Panc1 (cell line): ENCODE measurements around the gene ACADL. TPM values are rescaled to one million over a fixed set of nuclear protein-coding genes. Genes with fewer than 3 reads are reported as not detected.

Source experiments
- ATAC-seq: fragments of 200-7000 bp; cut with Tn5 transposase; 2 replicates; pipeline ENCODE4 v1.9.1; 2020; ENCODE audit warnings: mild to moderate bottlenecking, moderate library complexity
- BruUV-seq: library from RNA; stranded (reverse); fragments of 400-500 nt; replicated peaks from 2 replicates; lab custom pipeline; 2021; lab: Mats Ljungman, UMichigan
- CTCF ChIA-PET: fragments of 300-600 bp; sonication (Branson Sonifier 250); formaldehyde crosslinking; loops from one replicate; lab custom pipeline; 2022; ENCODE audit warnings: antibody characterized with exemption; lab: Charles Lee
- POLR2A ChIA-PET: fragments of 300-600 bp; sonication (Branson Sonifier 250); formaldehyde crosslinking; loops from one replicate; lab custom pipeline; 2022; ENCODE audit warnings: antibody characterized with exemption; lab: Charles Lee
- DNase-seq: peaks from one replicate; pipeline ENCODE4 v3.0.0-alpha.2; 2010; ENCODE audit warnings: low read depth, low spot score
- H3K27ac ChIP-seq: 2 replicates; pipeline ENCODE4 v1.5.1; 2011; ENCODE audit warnings: mild to moderate bottlenecking, low read length, inconsistent platforms
- H3K27me3 ChIP-seq: fragments of 200-500 bp; sonication (Bioruptor generic); 2 replicates; pipeline ENCODE4 v1.6.0; 2014; ENCODE audit warnings: low read length, inconsistent platforms; ENCODE audit not compliant: control insufficient read depth, insufficient read depth
- H3K36me3 ChIP-seq: fragments of 200-500 bp; sonication (Bioruptor generic); 2 replicates; pipeline ENCODE4 v1.5.1; 2014; ENCODE audit warnings: inconsistent platforms, mild to moderate bottlenecking, low read length, moderate library complexity; ENCODE audit not compliant: control insufficient read depth, insufficient read depth
- H3K4me1 ChIP-seq: 2 replicates; pipeline ENCODE4 v1.5.1; 2011; ENCODE audit warnings: inconsistent platforms, mild to moderate bottlenecking, low read length, moderate library complexity; ENCODE audit not compliant: control insufficient read depth, insufficient read depth
- H3K4me3 ChIP-seq, 2 experiments: 2 replicates each; pipeline ENCODE4 v1.5.1; 2011 to 2012; ENCODE audit warnings: low read depth in 2 of 2, low read length in 2 of 2, mild to moderate bottlenecking in 2 of 2, inconsistent platforms in 1 of 2, moderate library complexity in 1 of 2
- H3K9me3 ChIP-seq: fragments of 200-500 bp; sonication (Bioruptor generic); 2 replicates; pipeline ENCODE4 v1.5.1; 2014; ENCODE audit warnings: low read depth, mild to moderate bottlenecking, inconsistent platforms, low read length, moderate library complexity; ENCODE audit not compliant: control insufficient read depth, insufficient read depth
- POLR2AphosphoS5 ChIP-seq: IDR thresholded peaks from 2 replicates; pipeline ENCODE4 v1.6.1; 2012; ENCODE audit warnings: mild to moderate bottlenecking, low read depth, low read length, moderate library complexity
- SIN3A ChIP-seq: IDR thresholded peaks from 2 replicates; pipeline ENCODE4 v1.6.1; 2012; ENCODE audit warnings: low read depth, mild to moderate bottlenecking, low read length, moderate library complexity, borderline replicate concordance; ENCODE audit not compliant: insufficient read depth
- TCF7L2 ChIP-seq: IDR thresholded peaks from 2 replicates; pipeline ENCODE4 v1.6.1; 2011; ENCODE audit warnings: mild to moderate bottlenecking, low read depth, low read length, inconsistent platforms
- in situ Hi-C: cut with HindIII; loops from 2 replicates; pipeline ENCODE4 v1.10.0; 2016; ENCODE audit warnings: low sequenced_read_pairs, low pct_unique_long_range_greater_than_20kb
- intact Hi-C: fragments of 100-400 bp; cut with micrococcal nuclease; formaldehyde crosslinking; loops from one replicate; pipeline ENCODE4 v1.10.0; 2022; ENCODE audit not compliant: unreplicated experiment
- total RNA-seq: library from RNA; stranded (reverse); gene quantifications from one replicate; pipeline ENCODE4 v1.2.1, GENCODE V29; 2021; ENCODE audit not compliant: unreplicated experiment
- TF ChIP-seq, protein P1 (sequence below): fragments of 450-650 bp; IDR thresholded peaks from 2 replicates; pipeline ENCODE4 v1.5.1; 2017; ENCODE audit warnings: mild to moderate bottlenecking
- TF ChIP-seq, protein P2 (sequence below), 2 experiments: IDR thresholded peaks; 2 replicates each; pipeline ENCODE4 v1.6.1; 2011 to 2012; ENCODE audit warnings: low read depth in 2 of 2, control low read depth in 1 of 2, low read length in 1 of 2, mild to moderate bottlenecking in 1 of 2, moderate library complexity in 1 of 2; ENCODE audit not compliant: insufficient read depth in 1 of 2

ACADL gene
- total RNA-seq, 1 experiment from 2014 or later: not detected

DNA sequence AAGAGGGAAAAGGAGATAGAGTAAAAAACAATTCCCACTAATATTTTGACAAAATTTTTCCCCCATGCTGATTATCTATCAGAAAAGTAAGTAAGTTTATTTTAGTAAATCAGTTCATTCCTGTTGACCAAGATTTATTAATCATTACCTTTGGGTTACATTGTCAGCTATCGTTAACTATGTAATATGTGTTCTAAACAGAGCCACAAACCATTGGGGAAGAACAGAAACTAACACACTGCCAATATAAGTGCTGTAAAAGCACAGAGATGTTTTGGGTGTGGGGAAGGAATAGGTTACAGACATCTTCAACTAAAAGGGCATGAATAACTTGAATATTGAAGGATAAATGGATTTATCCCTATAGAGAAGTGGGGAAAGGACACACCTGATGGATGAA lies 42.5 kb upstream of the ACADL start:
- in situ Hi-C loops: no loop called here
- TF ChIP-seq, protein P1, sequence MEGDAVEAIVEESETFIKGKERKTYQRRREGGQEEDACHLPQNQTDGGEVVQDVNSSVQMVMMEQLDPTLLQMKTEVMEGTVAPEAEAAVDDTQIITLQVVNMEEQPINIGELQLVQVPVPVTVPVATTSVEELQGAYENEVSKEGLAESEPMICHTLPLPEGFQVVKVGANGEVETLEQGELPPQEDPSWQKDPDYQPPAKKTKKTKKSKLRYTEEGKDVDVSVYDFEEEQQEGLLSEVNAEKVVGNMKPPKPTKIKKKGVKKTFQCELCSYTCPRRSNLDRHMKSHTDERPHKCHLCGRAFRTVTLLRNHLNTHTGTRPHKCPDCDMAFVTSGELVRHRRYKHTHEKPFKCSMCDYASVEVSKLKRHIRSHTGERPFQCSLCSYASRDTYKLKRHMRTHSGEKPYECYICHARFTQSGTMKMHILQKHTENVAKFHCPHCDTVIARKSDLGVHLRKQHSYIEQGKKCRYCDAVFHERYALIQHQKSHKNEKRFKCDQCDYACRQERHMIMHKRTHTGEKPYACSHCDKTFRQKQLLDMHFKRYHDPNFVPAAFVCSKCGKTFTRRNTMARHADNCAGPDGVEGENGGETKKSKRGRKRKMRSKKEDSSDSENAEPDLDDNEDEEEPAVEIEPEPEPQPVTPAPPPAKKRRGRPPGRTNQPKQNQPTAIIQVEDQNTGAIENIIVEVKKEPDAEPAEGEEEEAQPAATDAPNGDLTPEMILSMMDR: no peak
- TF ChIP-seq SIN3A (no peak), TCF7L2 (no peak)
- TF ChIP-seq, protein P2, sequence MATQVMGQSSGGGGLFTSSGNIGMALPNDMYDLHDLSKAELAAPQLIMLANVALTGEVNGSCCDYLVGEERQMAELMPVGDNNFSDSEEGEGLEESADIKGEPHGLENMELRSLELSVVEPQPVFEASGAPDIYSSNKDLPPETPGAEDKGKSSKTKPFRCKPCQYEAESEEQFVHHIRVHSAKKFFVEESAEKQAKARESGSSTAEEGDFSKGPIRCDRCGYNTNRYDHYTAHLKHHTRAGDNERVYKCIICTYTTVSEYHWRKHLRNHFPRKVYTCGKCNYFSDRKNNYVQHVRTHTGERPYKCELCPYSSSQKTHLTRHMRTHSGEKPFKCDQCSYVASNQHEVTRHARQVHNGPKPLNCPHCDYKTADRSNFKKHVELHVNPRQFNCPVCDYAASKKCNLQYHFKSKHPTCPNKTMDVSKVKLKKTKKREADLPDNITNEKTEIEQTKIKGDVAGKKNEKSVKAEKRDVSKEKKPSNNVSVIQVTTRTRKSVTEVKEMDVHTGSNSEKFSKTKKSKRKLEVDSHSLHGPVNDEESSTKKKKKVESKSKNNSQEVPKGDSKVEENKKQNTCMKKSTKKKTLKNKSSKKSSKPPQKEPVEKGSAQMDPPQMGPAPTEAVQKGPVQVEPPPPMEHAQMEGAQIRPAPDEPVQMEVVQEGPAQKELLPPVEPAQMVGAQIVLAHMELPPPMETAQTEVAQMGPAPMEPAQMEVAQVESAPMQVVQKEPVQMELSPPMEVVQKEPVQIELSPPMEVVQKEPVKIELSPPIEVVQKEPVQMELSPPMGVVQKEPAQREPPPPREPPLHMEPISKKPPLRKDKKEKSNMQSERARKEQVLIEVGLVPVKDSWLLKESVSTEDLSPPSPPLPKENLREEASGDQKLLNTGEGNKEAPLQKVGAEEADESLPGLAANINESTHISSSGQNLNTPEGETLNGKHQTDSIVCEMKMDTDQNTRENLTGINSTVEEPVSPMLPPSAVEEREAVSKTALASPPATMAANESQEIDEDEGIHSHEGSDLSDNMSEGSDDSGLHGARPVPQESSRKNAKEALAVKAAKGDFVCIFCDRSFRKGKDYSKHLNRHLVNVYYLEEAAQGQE (IDR thresholded peaks at IDR 0.05; ENCODE audit: insufficient read depth in 1 of 2, low read depth in 2 of 2, low read length in 1 of 2): no peak

DNA sequence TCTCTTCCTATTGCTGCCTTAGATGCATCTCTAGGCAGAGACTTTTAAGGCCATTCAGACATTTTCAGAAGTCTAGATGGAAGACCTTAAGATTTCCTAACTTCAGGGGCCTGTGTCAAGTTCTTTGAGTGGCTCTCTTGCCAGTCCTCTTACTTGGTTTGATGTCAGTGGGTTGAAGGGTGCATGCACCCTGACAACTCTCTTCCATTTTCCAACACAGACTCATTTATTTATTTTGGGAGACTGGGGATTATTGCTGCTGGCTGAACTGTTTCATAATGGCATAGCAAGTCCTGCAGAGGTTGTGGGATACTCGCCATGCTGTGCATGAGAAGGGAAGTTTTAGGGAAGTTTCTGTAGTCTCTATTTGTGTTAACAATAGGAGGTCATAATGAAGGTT lies 39.0 kb upstream of the ACADL start:
- ATAC-seq (no peak), DNase-seq (no peak)
- Histone ChIP-seq H3K36me3 (no peaks in the 10 kb centered on the region), H3K27me3 (no peaks in the 10 kb centered on the region), H3K4me3 (no peak overlapping the region), H3K4me1 (no peaks in the 10 kb centered on the region; the same call in 1 of the 2 replicates), H3K9me3 (no peaks in the 10 kb centered on the region), H3K27ac (no peak overlapping the region)
- ChIA-PET POLR2A (no interaction called here), CTCF (no interaction called here)
- intact Hi-C loops: no loop called here
- in situ Hi-C loops: no loop called here
- TF ChIP-seq POLR2AphosphoS5: no peak
- BruUV-seq: no TSS peak

More for the DNA sequence above, 42.5 kb upstream of the ACADL start:
- H3K9me3 ChIP-seq: no peaks in the 10 kb centered on the region
- BruUV-seq: no TSS peak
- H3K4me1 ChIP-seq: no peaks in the 10 kb centered on the region; the same call in 1 of the 2 replicates
- CTCF ChIA-PET: no interaction called here
- H3K27me3 ChIP-seq: no peaks in the 10 kb centered on the region
- H3K36me3 ChIP-seq: no peaks in the 10 kb centered on the region
- intact Hi-C loops: no loop called here
- no peak for DNase-seq
- no peak overlapping the region for H3K27ac ChIP-seq
- POLR2A ChIA-PET: no interaction called here
- no peak for ATAC-seq
- no peak overlapping the region for H3K4me3 ChIP-seq

DNA sequence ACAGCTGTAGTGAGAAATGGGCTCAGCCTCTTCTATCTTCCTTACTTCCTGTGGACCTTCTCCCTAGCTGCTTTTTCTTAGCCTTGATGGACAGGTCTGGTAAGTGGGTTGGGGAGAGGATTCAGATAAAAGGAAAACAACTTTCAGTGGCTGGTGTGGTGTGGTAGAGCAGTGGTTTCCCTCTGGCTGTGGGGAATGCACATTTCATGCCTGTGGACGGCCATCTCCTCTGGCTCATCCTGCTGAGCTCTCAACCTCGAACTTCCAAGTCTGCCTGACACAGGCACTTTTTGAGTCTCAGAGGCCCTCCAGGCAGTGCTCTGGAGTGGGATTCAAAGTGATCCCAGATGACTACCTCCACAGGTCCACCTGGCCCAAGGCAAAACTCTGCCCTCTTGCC lies 38.6 kb upstream of the ACADL start:
- H3K36me3 ChIP-seq: no peaks in the 10 kb centered on the region
- no peak overlapping the region for H3K4me3 ChIP-seq
- intact Hi-C loops (no loop called here), in situ Hi-C loops (no loop called here)
- no TSS peak for BruUV-seq
- ChIA-PET POLR2A (no interaction called here), CTCF (no interaction called here)
- H3K27ac ChIP-seq: no peak overlapping the region
- ATAC-seq (no peak), DNase-seq (no peak)
- H3K27me3 ChIP-seq: no peaks in the 10 kb centered on the region
- TF ChIP-seq TCF7L2 (no peak), SIN3A (no peak), POLR2AphosphoS5 (no peak)
- TF ChIP-seq, protein P1: no peak
- TF ChIP-seq, protein P2 (IDR thresholded peaks at IDR 0.05; ENCODE audit: insufficient read depth in 1 of 2, low read depth in 2 of 2, low read length in 1 of 2): no peak
- no peaks in the 10 kb centered on the region for H3K4me1 ChIP-seq
- no peaks in the 10 kb centered on the region for H3K9me3 ChIP-seq
